HG03520 (cell line): ENCODE data around the gene PGBD1.
"Not testable (repeated sequence)": the region's sequence is repeated elsewhere in the genome, so short reads cannot be mapped to it uniquely, and the experiment has no call there.

Source experiments
- ATAC-seq: cut with Tn5 transposase; IDR thresholded peaks from one replicate; pipeline ENCODE4 v1.9.1; 2021; ENCODE audit warnings: mild to moderate bottlenecking, moderate library complexity; ENCODE audit not compliant: unreplicated experiment

Gene PGBD1

GRCh38 chr6:28269492-28269891 is 11.9 kb upstream of the PGBD1 start:
- no peak for ATAC-seq

GRCh38 chr6:28274888-28275287 is 6.5 kb upstream of the PGBD1 start:
- ATAC-seq: no peak

GRCh38 chr6:28277746-28278145 is 3.6 kb upstream of the PGBD1 start:
- no peak for ATAC-seq

GRCh38 chr6:28280595-28281287 is 631 bp upstream of the PGBD1 start:
- no peak for ATAC-seq

GRCh38 chr6:28282926-28283325 is 1.6 kb downstream of the PGBD1 start:
- no peak for ATAC-seq

GRCh38 chr6:28291573-28291972 is 10.2 kb downstream of the PGBD1 start:
- no peak for ATAC-seq

- ATAC-seq: no peak
These were observed 14.0 kb downstream of the PGBD1 start for GRCh38 chr6:28295326-28295725.

- no peak for ATAC-seq
These were observed 15.2 kb downstream of the PGBD1 start for GRCh38 chr6:28296520-28297060.

GRCh38 chr6:28303570-28303969 is 22.2 kb downstream of the PGBD1 start:
- peak; percentile 78 for ATAC-seq

GRCh38 chr6:28306363-28306762 is 25.0 kb downstream of the PGBD1 start:
- ATAC-seq: not testable (repeated sequence)

GRCh38 chr6:28311139-28311823 is 29.9 kb downstream of the PGBD1 start:
- ATAC-seq: no peak

- no peak for ATAC-seq
These were observed 31.6 kb downstream of the PGBD1 start for GRCh38 chr6:28312939-28313338.

GRCh38 chr6:28315628-28316027 is 34.3 kb downstream of the PGBD1 start:
- no peak for ATAC-seq

- not testable (repeated sequence) for ATAC-seq
These were observed 36.5 kb downstream of the PGBD1 start for GRCh38 chr6:28317866-28318265.

GRCh38 chr6:28322661-28323060 is 41.3 kb downstream of the PGBD1 start:
- no peak for ATAC-seq

GRCh38 chr6:28323813-28324424 is 42.5 kb downstream of the PGBD1 start:
- ATAC-seq: no peak

- no peak for ATAC-seq
These were observed 45.1 kb downstream of the PGBD1 start for GRCh38 chr6:28326371-28326948.

GRCh38 chr6:28330041-28330440 is 48.7 kb downstream of the PGBD1 start:
- ATAC-seq: no peak

GRCh38 chr6:28333047-28333446 is 51.7 kb downstream of the PGBD1 start:
- ATAC-seq: no peak

- no peak for ATAC-seq
These were observed 52.2 kb downstream of the PGBD1 start for GRCh38 chr6:28333599-28334018.

GRCh38 chr6:28334286-28335039 is 53.1 kb downstream of the PGBD1 start:
- ATAC-seq: no peak
